KMS-11 (cell line): ENCODE data around the gene DGCR2.

Source experiments
- H2AFZ ChIP-seq: fragments of 200-600 bp; sonication (generic); 2 replicates; pipeline ENCODE4 v1.6.1; 2016; ENCODE audit warnings: antibody characterized with exemption, mixed run types, low read depth
- H3K27ac ChIP-seq: fragments of 200-600 bp; sonication (generic); 2 replicates; pipeline ENCODE4 v1.6.1; 2016; ENCODE audit warnings: mild to moderate bottlenecking, mixed run types
- H3K27me3 ChIP-seq: fragments of 200-600 bp; sonication (generic); 2 replicates; pipeline ENCODE4 v1.6.1; 2017; ENCODE audit warnings: mild to moderate bottlenecking, low read depth, mixed run types, moderate library complexity; ENCODE audit not compliant: insufficient read depth
- H3K36me3 ChIP-seq: fragments of 200-600 bp; sonication (generic); 2 replicates; pipeline ENCODE4 v1.6.1; 2017; ENCODE audit warnings: mild to moderate bottlenecking, mixed run types; ENCODE audit not compliant: insufficient read depth
- H3K4me1 ChIP-seq: fragments of 200-600 bp; sonication (generic); 2 replicates; pipeline ENCODE4 v1.6.1; 2016; ENCODE audit warnings: mild to moderate bottlenecking, low read depth, mixed run types; ENCODE audit not compliant: poor library complexity, severe bottlenecking
- H3K4me2 ChIP-seq: fragments of 200-600 bp; sonication (generic); 2 replicates; pipeline ENCODE4 v1.7.0; 2016; ENCODE audit warnings: mild to moderate bottlenecking, mixed run types
- H3K4me3 ChIP-seq: fragments of 200-600 bp; sonication (generic); IDR thresholded peaks from 2 replicates; pipeline ENCODE4 v1.6.1; 2017; ENCODE audit warnings: low read depth, low read length, mixed read lengths; ENCODE audit not compliant: insufficient read depth
- H3K79me2 ChIP-seq: fragments of 200-600 bp; sonication (generic); 2 replicates; pipeline ENCODE4 v1.6.1; 2016; ENCODE audit warnings: low read depth, mixed run types; ENCODE audit not compliant: insufficient read depth
- H3K9ac ChIP-seq: fragments of 200-600 bp; sonication (generic); 2 replicates; pipeline ENCODE4 v1.6.1; 2016; ENCODE audit warnings: mild to moderate bottlenecking, mixed run types
- H4K20me1 ChIP-seq: fragments of 200-600 bp; sonication (generic); 2 replicates; pipeline ENCODE4 v1.6.1; 2016; ENCODE audit warnings: mild to moderate bottlenecking, mixed run types; ENCODE audit not compliant: insufficient read depth
- TF ChIP-seq, protein P1 (sequence below): fragments of 200-600 bp; sonication (generic); conservative IDR thresholded peaks from 2 replicates; pipeline ENCODE4 v1.6.1; 2017; ENCODE audit warnings: low read depth, mild to moderate bottlenecking, antibody characterized with exemption, low read length, moderate library complexity, mixed read lengths

Gene DGCR2

DNA sequence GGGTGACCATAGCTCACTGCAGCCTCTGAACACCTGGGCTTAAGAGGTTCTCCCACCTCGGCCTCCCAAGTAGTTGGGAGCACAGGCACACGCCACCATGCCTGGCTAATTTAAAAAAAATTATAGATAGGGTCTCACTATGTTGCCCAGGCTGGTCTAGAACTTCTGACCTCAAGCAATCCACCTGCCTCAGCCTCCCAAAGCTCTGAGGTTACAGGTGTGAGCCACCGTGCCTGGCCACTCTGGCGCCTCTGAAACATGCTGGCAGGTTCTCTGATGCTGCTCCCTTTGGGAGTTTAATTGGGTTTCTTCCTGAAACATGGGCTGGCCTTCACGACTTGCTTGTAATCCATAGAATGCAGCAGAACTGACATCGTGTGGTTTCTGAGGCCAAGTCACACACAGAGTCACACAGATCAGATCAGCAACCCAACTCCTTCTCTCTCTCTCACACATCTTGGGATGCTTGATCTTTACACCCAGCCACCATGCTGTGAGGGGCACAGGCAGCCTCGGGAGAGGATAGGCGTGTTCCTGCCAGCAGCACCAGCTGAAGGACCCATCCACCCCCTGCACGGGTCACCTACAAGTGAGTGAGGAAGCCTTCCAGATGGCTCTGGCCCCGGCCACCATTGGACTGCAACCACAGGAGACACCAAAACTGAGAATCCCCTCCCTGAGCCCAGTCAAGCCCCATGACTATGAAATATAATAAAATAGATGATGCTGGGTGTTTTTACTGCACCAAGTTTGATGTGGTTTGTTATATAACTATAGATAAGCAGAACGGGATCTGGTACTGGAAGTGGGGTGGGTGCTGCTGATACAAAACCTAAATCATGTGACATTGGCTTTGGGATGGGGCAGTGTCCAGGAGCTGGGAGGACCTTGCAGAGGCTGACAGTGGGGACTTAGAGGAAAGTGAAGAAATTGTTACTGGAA lies 31.0 kb upstream of the DGCR2 start:
- Histone ChIP-seq H3K4me1 (no peaks in the 10 kb centered on the region), H3K27me3 (peaks cover 21% of the 10 kb centered on the region; the same call in 1 of the 2 replicates)

DNA sequence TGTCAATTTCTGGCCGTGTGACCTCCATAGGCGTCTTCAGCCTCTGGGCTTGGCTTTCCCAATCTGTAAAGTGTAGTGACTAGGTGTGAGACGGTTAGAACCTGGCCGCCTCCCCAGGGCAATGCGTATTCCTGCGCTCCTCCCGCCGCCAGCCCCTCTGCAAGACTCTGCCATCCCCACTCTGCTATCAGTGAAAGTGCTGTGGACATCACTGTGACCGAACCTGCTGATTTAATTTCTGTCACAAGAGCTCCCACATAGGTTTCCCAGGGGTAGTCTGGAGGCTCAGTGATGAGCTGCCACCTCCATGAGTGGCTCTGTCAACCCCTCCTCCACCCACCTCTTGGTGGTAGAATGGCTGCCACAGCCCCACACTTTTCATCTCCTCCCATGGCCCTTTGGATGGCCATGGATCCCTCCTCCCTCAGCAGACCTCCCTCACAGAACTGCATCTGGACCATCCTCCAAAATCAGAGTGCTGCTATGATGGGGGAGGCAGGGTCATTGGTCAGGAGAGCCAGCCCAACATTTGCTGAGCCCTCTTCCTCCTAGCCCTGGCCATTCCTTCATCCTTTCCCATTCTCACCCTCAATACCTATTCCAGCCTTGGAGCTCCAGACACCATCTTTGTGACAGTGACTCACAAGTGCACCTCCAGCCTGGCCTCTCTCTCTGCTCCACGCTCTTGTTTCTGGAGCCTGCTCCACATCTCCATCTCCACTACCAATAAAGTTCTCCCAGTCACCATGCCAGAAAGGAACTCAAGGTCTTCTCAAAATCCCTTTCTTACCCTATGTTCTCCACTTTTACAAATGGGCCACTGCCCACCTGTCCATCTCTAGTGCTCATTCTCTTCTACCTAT lies 29.3 kb upstream of the DGCR2 start:
- H2AFZ ChIP-seq: no peak overlapping the region
- no peaks in the 10 kb centered on the region for H4K20me1 ChIP-seq
- H3K4me3 ChIP-seq: no peak overlapping the region
- H3K36me3 ChIP-seq: no peaks in the 10 kb centered on the region
- no peak overlapping the region for H3K4me2 ChIP-seq
- no peak overlapping the region for H3K27ac ChIP-seq
- no peaks in the 10 kb centered on the region for H3K79me2 ChIP-seq
- H3K9ac ChIP-seq: no peak overlapping the region
- peaks cover 21% of the 10 kb centered on the region; the same call in 1 of the 2 replicates for H3K27me3 ChIP-seq
- TF ChIP-seq, protein P1, sequence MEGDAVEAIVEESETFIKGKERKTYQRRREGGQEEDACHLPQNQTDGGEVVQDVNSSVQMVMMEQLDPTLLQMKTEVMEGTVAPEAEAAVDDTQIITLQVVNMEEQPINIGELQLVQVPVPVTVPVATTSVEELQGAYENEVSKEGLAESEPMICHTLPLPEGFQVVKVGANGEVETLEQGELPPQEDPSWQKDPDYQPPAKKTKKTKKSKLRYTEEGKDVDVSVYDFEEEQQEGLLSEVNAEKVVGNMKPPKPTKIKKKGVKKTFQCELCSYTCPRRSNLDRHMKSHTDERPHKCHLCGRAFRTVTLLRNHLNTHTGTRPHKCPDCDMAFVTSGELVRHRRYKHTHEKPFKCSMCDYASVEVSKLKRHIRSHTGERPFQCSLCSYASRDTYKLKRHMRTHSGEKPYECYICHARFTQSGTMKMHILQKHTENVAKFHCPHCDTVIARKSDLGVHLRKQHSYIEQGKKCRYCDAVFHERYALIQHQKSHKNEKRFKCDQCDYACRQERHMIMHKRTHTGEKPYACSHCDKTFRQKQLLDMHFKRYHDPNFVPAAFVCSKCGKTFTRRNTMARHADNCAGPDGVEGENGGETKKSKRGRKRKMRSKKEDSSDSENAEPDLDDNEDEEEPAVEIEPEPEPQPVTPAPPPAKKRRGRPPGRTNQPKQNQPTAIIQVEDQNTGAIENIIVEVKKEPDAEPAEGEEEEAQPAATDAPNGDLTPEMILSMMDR: no peak
- H3K4me1 ChIP-seq: no peaks in the 10 kb centered on the region

More for the DNA sequence above, 31.0 kb upstream of the DGCR2 start:
- Histone ChIP-seq H3K4me3 (no peak overlapping the region), H3K27ac (no peak overlapping the region), H4K20me1 (no peaks in the 10 kb centered on the region), H3K9ac (no peak overlapping the region), H2AFZ (no peak overlapping the region), H3K4me2 (no peak overlapping the region), H3K79me2 (no peaks in the 10 kb centered on the region), H3K36me3 (no peaks in the 10 kb centered on the region)
- TF ChIP-seq, protein P1: no peak

DNA sequence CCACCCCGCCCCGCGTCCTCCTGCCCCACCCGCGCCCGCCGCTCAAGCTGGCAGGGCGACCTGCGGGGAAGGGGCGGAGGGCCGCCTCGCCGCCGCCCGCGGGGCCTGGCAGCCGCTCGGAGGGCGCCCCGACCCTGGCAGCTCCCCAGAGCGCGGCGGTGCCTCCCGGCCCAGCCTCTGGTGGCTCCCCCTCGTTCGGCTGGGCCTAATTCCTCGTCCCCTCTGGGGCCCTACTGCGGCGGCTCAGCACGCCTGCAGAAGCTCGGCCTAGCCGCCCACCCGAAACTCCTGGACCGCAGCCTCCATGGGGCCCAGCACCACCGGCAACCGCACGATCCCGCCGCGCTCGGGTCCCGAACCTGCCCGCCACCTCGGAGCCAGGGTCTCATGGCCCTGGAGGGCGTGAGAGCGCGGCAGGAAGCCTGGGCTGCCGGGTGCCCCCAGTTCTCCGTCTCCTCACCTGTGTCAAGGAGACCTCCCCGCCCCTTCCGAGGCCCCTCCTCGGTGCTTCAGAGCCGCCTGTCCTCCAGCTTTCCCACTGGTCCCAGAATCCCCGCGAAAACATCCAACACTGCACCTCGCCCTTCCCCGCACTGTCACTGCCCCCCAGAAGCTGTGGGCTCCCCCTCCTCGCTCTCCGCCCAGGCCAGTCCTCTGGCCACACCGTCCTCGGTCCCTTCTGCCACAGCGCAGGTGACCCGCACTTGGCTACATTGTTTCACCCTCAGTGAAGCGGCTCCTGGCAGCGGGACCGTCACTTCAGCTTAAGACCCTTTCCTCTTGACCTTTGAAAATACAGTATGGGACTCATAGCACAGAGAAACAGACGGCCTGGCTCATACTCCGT lies 28.5 kb upstream of the DGCR2 start:
- TF ChIP-seq, protein P1: no peak
- no peaks in the 10 kb centered on the region for H4K20me1 ChIP-seq
- H3K9ac ChIP-seq: no peak overlapping the region
- no peaks in the 10 kb centered on the region for H3K4me1 ChIP-seq
- no peak overlapping the region for H3K27ac ChIP-seq
- no peak overlapping the region for H3K4me2 ChIP-seq
- no peak overlapping the region for H2AFZ ChIP-seq
- peaks cover 21% of the 10 kb centered on the region; the same call in 1 of the 2 replicates for H3K27me3 ChIP-seq
- no peak overlapping the region for H3K4me3 ChIP-seq
- H3K36me3 ChIP-seq: no peaks in the 10 kb centered on the region
- no peaks in the 10 kb centered on the region for H3K79me2 ChIP-seq

DNA sequence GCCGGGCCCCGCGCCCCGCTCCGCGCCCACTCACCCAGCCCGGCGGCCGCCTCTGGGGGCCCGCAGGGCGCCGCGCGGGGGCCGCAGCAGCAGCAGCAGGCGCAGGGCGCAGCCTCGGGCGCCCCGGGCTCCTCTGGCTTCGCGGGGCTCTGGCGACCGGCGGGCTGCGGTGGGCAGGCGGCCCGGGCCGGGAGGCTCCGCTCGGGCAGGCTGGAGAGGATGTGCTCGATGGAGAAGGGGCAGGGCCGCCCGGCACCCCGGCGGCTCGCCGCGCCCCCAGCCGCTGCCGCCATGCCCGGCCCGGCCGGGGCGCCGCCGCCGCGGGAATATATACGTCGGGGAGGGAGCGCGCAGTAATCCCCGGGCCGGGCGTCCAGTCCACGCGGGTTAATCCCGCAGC lies 27.8 kb upstream of the DGCR2 start, which contains the start of gene GSC2:
Gene GSC2, minus strand, starts transcription at position 302 of the 400 bp plus-strand sequence. Its CDS starts 9 bp downstream, at position 293.
- TF ChIP-seq, protein P1: no peak
- no peak within 1 kb of the TSS for H3K4me3 ChIP-seq
- H2AFZ ChIP-seq: no peak within 1 kb of the TSS
- H3K27me3 ChIP-seq: peaks cover 21% of the 10 kb centered on the region; the same call in 1 of the 2 replicates
- no peak within 1 kb of the TSS for H3K27ac ChIP-seq
- H4K20me1 ChIP-seq: no peaks in the 10 kb centered on the region
- H3K79me2 ChIP-seq: no peaks in the 10 kb centered on the region
- H3K4me2 ChIP-seq: no peak within 1 kb of the TSS
- no peak within 1 kb of the TSS for H3K9ac ChIP-seq
- no peaks in the 10 kb centered on the region for H3K36me3 ChIP-seq
- H3K4me1 ChIP-seq: peaks cover 3% of the 10 kb centered on the region
